Renal pelvis (tissue), 4 donors: Measurements from ENCODE around the gene IQUB. TPM values are rescaled to one million over a fixed set of nuclear protein-coding genes. Genes with fewer than 3 reads are reported as not detected.
"Not testable (repeated sequence)": the region's sequence is repeated elsewhere in the genome, so short reads cannot be mapped to it uniquely, and the experiment has no call there.

Source experiments
- DNase-seq: peaks from one replicate; pipeline ENCODE4 v3.0.0-alpha.2; 2013
- polyA plus RNA-seq, 3 donors: library from polyadenylated mRNA; unstranded; fragments of 120-200 nt; gene quantifications; one replicate each; pipeline ENCODE4 v1.2.1, GENCODE V29; 2013; ENCODE audit not compliant: insufficient read length in 3 of 3

IQUB gene
- polyA plus RNA-seq, 3 donors, result 4.4 to 7.8 (median 6.3) TPM

GRCh38 chr7:123417580-123417979 is 116.8 kb downstream of the IQUB start:
- DNase-seq, result no peak

GRCh38 chr7:123415625-123416024 is 118.8 kb downstream of the IQUB start:
- no peak for DNase-seq

GRCh38 chr7:123410273-123410904 is 124.0 kb downstream of the IQUB start:
- peak; percentile 87 for DNase-seq

- DNase-seq, result not testable (repeated sequence)
Measured at GRCh38 chr7:123407951-123408350, 126.4 kb downstream of the IQUB start.

Other genes starting within 250 kb of the IQUB start
- 100 to 1,000 TPM; 188 to 207 (median 201) TPM for gene NDUFA5, start 23.2 kb upstream of the IQUB start, polyA plus RNA-seq
- gene ASB15, start 67.2 kb upstream of the IQUB start, polyA plus RNA-seq, result 1 to 10 TPM; 1.8 to 2.1 (median 1.9) TPM
- under 1 TPM in 1 of 3 donors, not detected in 2; 0.25 TPM for gene LMOD2, start 121.3 kb upstream of the IQUB start, polyA plus RNA-seq
- gene WASL, start 214.4 kb upstream of the IQUB start, polyA plus RNA-seq, result 10 to 100 TPM; 67.6 to 71.6 (median 70.0) TPM